NT2/D1 (cell line): Measurements from ENCODE around the gene CLEC11A.

Source experiments
- YY1 ChIP-seq: IDR thresholded peaks from 2 replicates; pipeline ENCODE4 v1.6.1; 2011; ENCODE audit not compliant: insufficient read length, insufficient read depth
- ZNF274 ChIP-seq: IDR thresholded peaks from 2 replicates; pipeline ENCODE4 v1.6.1; 2011; ENCODE audit warnings: mild to moderate bottlenecking, low read depth, low read length

DNA sequence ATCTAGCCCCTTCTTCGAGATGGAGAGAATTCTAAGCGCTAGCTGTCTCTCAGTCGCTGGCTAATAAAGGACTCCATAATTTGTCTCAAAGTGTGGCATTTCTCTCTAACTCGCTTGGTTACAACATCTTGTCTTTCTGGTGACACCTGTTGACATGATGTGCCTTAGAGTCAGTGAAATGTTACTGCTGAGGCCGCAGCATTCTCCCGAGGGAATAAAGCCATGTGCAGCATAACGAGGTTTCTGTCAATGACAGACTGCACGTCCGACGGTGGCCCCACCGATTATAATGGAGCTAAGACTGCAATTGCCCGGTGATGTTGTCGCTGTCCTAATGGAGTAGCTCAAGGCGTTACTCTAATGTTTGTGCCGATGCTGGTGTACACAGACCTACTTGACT lies 26.8 kb downstream of the CLEC11A start:
- TF ChIP-seq ZNF274 = no peak
- no peak for TF ChIP-seq YY1
